CD4-positive, CD25-positive, alpha-beta regulatory T cell (primary cell): ENCODE data around the gene TCP11X2. TPM values are rescaled to one million over a fixed set of nuclear protein-coding genes. Genes with fewer than 3 reads are reported as not detected.
"Not testable (repeated sequence)": the region's sequence is repeated elsewhere in the genome, so short reads cannot be mapped to it uniquely, and the experiment has no call there.

Experiments
- ATAC-seq, 2 donors: fragments of 150-1000 bp; cut with Tn5 transposase; one replicate each; pipeline ENCODE4 v1.10.0; 2021; ENCODE audit warnings: low read depth in 2 of 2, moderate number of reproducible peaks in 2 of 2, moderate library complexity in 1 of 2
- DNase-seq, 3 donors: peaks; one replicate each; pipeline versions ENCODE4 v3.0.0 to v3.0.0-alpha.2; 2012 to 2022; ENCODE audit warnings: mixed read lengths in 1 of 3
- H3K27ac ChIP-seq: one replicate; pipeline ENCODE4 v1.7.0; 2013; ENCODE audit warnings: mild to moderate bottlenecking, low read length; ENCODE audit not compliant: insufficient read depth, poor library complexity, severe bottlenecking
- H3K27me3 ChIP-seq: one replicate; pipeline ENCODE4 v1.7.0; 2013; ENCODE audit warnings: low read length; ENCODE audit not compliant: control insufficient read depth, insufficient read depth
- H3K36me3 ChIP-seq: one replicate; pipeline ENCODE4 v1.7.0; 2013; ENCODE audit warnings: mild to moderate bottlenecking, low read length, moderate library complexity; ENCODE audit not compliant: control insufficient read depth, insufficient read depth
- H3K4me1 ChIP-seq: 2 replicates; pipeline ENCODE4 v1.7.0; 2013; ENCODE audit warnings: mild to moderate bottlenecking, low read length; ENCODE audit not compliant: insufficient read depth, control insufficient read depth, poor library complexity, severe bottlenecking
- H3K4me3 ChIP-seq: one replicate; pipeline ENCODE4 v1.7.0; 2013; ENCODE audit warnings: low read depth, mild to moderate bottlenecking, low read length, moderate library complexity
- H3K9me3 ChIP-seq, 2 experiments: 1 replicate in 1 of 2; 2 replicates in 1 of 2; pipeline ENCODE4 v1.7.0; 2013; ENCODE audit warnings: low read length in 2 of 2, mild to moderate bottlenecking in 1 of 2, moderate library complexity in 1 of 2; ENCODE audit not compliant: control insufficient read depth in 2 of 2
- H3K27ac Mint-ChIP-seq, 3 donors: one replicate each; pipeline ENCODE4 v1.8.0; 2020 to 2022; ENCODE audit warnings: mild to moderate bottlenecking in 3 of 3, mixed read lengths in 3 of 3, moderate library complexity in 2 of 3
- H3K27me3 Mint-ChIP-seq: one replicate; pipeline ENCODE4 v1.8.0; 2022; ENCODE audit warnings: mild to moderate bottlenecking, mixed read lengths
- H3K36me3 Mint-ChIP-seq: one replicate; pipeline ENCODE4 v1.8.0; 2020; ENCODE audit warnings: mixed read lengths
- H3K4me1 Mint-ChIP-seq, 4 donors: one replicate each; pipeline ENCODE4 v1.8.0; 2020 to 2022; ENCODE audit warnings: mixed read lengths in 4 of 4, mild to moderate bottlenecking in 1 of 4
- H3K4me3 Mint-ChIP-seq, 4 donors: one replicate each; pipeline ENCODE4 v1.8.0; 2020 to 2022; ENCODE audit warnings: mild to moderate bottlenecking in 4 of 4, mixed read lengths in 4 of 4, moderate library complexity in 3 of 4
- H3K9me3 Mint-ChIP-seq, 7 donors: one replicate each; pipeline ENCODE4 v1.8.0; 2020 to 2022; ENCODE audit warnings: mixed read lengths in 7 of 7, mild to moderate bottlenecking in 3 of 7, moderate library complexity in 2 of 7
- polyA plus RNA-seq, 4 donors: library from polyadenylated mRNA; unstranded; fragments of 300-500 nt; fragmentation: Illumina TruSeq; gene quantifications; one replicate each; pipeline ENCODE4 v1.2.3, GENCODE V29; 2021
- total RNA-seq: library from RNA; stranded (reverse); gene quantifications from one replicate; pipeline ENCODE4 v1.2.3, GENCODE V29; 2022

TCP11X2 gene
- total and polyA plus RNA-seq, 5 donors from 2014 or later, result not detected

GRCh38 chrX:102470215-102470614 lies 1.4 kb downstream of the TCP11X2 start:
- H3K27me3 ChIP-seq, H3K4me1 Mint-ChIP-seq, ATAC-seq, H3K4me3 Mint-ChIP-seq, H3K36me3 Mint-ChIP-seq, DNase-seq, H3K27ac ChIP-seq, H3K9me3 ChIP-seq, H3K4me3 ChIP-seq, H3K4me1 ChIP-seq, H3K36me3 ChIP-seq, H3K9me3 Mint-ChIP-seq, H3K27me3 Mint-ChIP-seq, H3K27ac Mint-ChIP-seq: not testable (repeated sequence)

- not testable (repeated sequence) for H3K4me1 ChIP-seq, H3K36me3 Mint-ChIP-seq, H3K27ac ChIP-seq, H3K4me1 Mint-ChIP-seq, H3K4me3 Mint-ChIP-seq, ATAC-seq, H3K27ac Mint-ChIP-seq, H3K4me3 ChIP-seq, H3K27me3 Mint-ChIP-seq, DNase-seq, H3K9me3 ChIP-seq, H3K27me3 ChIP-seq, H3K9me3 Mint-ChIP-seq, H3K36me3 ChIP-seq
These were observed 13.0 kb downstream of the TCP11X2 start for GRCh38 chrX:102458615-102459014.

DNA sequence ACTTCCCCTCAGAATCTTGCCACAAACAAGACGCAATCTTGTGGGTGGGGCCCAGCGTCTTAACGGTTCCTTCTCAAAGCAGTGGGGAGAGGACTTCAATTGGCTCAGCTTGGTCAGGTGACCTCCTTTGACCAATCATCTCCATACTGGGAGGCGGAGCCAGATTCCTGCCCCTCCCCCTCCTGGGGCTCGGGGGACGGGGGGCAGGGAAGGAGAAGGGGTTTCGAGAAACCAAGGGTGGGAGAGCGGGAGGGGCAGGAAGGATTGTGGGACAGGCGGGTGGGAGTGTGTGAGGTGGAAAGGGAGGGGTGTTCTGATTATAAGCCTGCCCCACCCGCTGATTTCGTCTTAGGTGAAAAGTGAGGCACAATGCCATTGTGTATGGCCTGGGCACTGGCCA lies 31.7 kb downstream of the TCP11X2 start, which contains the start of gene NXF2B:
Gene NXF2B, minus strand, starts transcription at position 101 of the 400 bp plus-strand sequence. CDS start 59,972 bp downstream, outside the sequence.
- not testable (repeated sequence) for H3K36me3 ChIP-seq, ATAC-seq, H3K27ac Mint-ChIP-seq

DNA sequence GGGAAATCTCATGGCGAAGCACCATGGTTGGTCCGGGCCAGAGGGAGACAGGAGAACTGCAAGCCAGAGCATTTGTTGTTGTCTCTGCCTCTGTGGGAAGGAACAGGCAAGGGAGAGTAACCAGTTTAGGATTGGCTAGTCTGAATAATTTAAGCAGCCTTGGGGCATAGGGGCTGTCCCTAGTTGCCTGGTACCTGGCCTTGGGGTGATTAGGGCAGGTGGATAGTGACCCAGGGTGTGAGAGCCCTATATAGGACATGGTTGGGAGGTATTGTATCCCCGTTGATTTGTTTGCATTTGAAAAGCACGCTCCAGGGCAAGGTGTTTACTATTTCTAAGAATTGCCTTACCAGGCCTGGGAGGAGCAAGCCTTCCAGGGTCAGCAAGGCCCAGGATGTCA lies 57.1 kb downstream of the TCP11X2 start:
- H3K27ac Mint-ChIP-seq, H3K4me3 Mint-ChIP-seq, H3K36me3 Mint-ChIP-seq, H3K4me1 ChIP-seq, H3K27me3 Mint-ChIP-seq, H3K27ac ChIP-seq, H3K4me1 Mint-ChIP-seq, H3K36me3 ChIP-seq, H3K27me3 ChIP-seq, ATAC-seq, H3K9me3 Mint-ChIP-seq, DNase-seq, H3K9me3 ChIP-seq, H3K4me3 ChIP-seq: not testable (repeated sequence)

More for the DNA sequence above, 31.7 kb downstream of the TCP11X2 start, which contains the start of gene NXF2B:
- H3K27ac ChIP-seq, H3K9me3 Mint-ChIP-seq, H3K4me3 ChIP-seq, DNase-seq, H3K27me3 ChIP-seq, H3K27me3 Mint-ChIP-seq, H3K4me1 Mint-ChIP-seq, H3K36me3 Mint-ChIP-seq, H3K4me1 ChIP-seq, H3K4me3 Mint-ChIP-seq, H3K9me3 ChIP-seq: not testable (repeated sequence)

Other genes starting within 250 kb of the TCP11X2 start
- gene NXF2, start 224.6 kb downstream of the TCP11X2 start, total RNA-seq, result not detected
- gene NXF2, start 224.6 kb downstream of the TCP11X2 start, polyA plus RNA-seq, result not detected
- not detected for gene NXF2B, start 31.8 kb downstream of the TCP11X2 start, total RNA-seq
- not detected for gene NXF2B, start 31.8 kb downstream of the TCP11X2 start, polyA plus RNA-seq
- gene TMSB15A, start 44.9 kb upstream of the TCP11X2 start, total RNA-seq, result not detected
- gene TMSB15A, start 44.9 kb upstream of the TCP11X2 start, polyA plus RNA-seq, result not detected
- gene ARMCX5, start 127.7 kb upstream of the TCP11X2 start, total RNA-seq, result 11.0 TPM
- gene ARMCX5, start 127.7 kb upstream of the TCP11X2 start, polyA plus RNA-seq, result 10 to 100 TPM in 2 of 4 donors, 1 to 10 TPM in 2; 6.2 to 12.4 (median 10.1) TPM
- 27.0 TPM for gene GPRASP1, start 179.7 kb upstream of the TCP11X2 start, total RNA-seq
- gene GPRASP1, start 179.7 kb upstream of the TCP11X2 start, polyA plus RNA-seq, result 1 to 10 TPM; 2.5 to 6.9 (median 4.0) TPM
- gene GPRASP2, start 240.6 kb upstream of the TCP11X2 start, total RNA-seq, result 1.2 TPM
- 1 to 10 TPM; 2.3 to 3.5 (median 2.7) TPM for gene GPRASP2, start 240.6 kb upstream of the TCP11X2 start, polyA plus RNA-seq
- gene GPRASP3, start 248.9 kb upstream of the TCP11X2 start, total RNA-seq, result 2.1 TPM
- 1 to 10 TPM in 2 of 4 donors, under 1 TPM in 2; 0.30 to 2.0 (median 0.98) TPM for gene GPRASP3, start 248.9 kb upstream of the TCP11X2 start, polyA plus RNA-seq